ENCODE measurements around the gene FAM177B. TPM values are rescaled to one million over a fixed set of nuclear protein-coding genes. Genes with fewer than 3 reads are reported as not detected.

FAM177B gene
- total RNA-seq, 2 donors from 2014 or later: not detected

GRCh38 chr1:222712253-222713090 is 24.5 kb upstream of the FAM177B start, which contains the start of the genes AIDA and BROX:
TSS of gene AIDA (minus strand) at chr1:222712491. CDS start at chr1:222712317, 174 bp downstream.
TSS of gene BROX (plus strand) at chr1:222712564. CDS start at chr1:222715700, 3,136 bp downstream.
- H3K4me3 ChIP-seq: peak within 1 kb of the TSS; percentile 85 to 90
- no peak for TF ChIP-seq CTCF (IDR thresholded peaks at IDR 0.05)
- no peaks in the 10 kb centered on the region for H3K27me3 ChIP-seq
- no peaks in the 10 kb centered on the region for H3K9me3 ChIP-seq
- H3K27ac ChIP-seq: peak within 1 kb of the TSS; percentile 94 to 99
- H3K36me3 ChIP-seq: peaks cover 14% of the 10 kb centered on the region
- peak; percentile 93 for DNase-seq (ENCODE audit: low spot score)
- H3K4me1 ChIP-seq: peaks cover 0 to 18% of the 10 kb centered on the region in 2 donors

GRCh38 chr1:222713091-222713961 is 23.7 kb upstream of the FAM177B start:
- TF ChIP-seq CTCF (IDR thresholded peaks at IDR 0.05): no peak
- DNase-seq (ENCODE audit: low spot score): peak; percentile 96

GRCh38 chr1:222716393-222716792 is 20.6 kb upstream of the FAM177B start:
- no peak overlapping the region for H3K4me3 ChIP-seq
- no peaks in the 10 kb centered on the region for H3K4me1 ChIP-seq
- no peak for DNase-seq (ENCODE audit: low spot score)
- TF ChIP-seq CTCF (IDR thresholded peaks at IDR 0.05): no peak
- H3K9me3 ChIP-seq: no peaks in the 10 kb centered on the region
- H3K27ac ChIP-seq: no peak overlapping the region
- H3K27me3 ChIP-seq: no peaks in the 10 kb centered on the region
- peaks cover 47% of the 10 kb centered on the region for H3K36me3 ChIP-seq

More at GRCh38 chr1:222713091-222713961, 23.7 kb upstream of the FAM177B start:
- H3K27ac ChIP-seq: peak overlapping the region; percentile 94 to 99
- H3K4me1 ChIP-seq: peaks cover 0 to 18% of the 10 kb centered on the region in 2 donors
- no peaks in the 10 kb centered on the region for H3K9me3 ChIP-seq
- H3K4me3 ChIP-seq: peak overlapping the region; percentile 85 to 90
- H3K36me3 ChIP-seq: peaks cover 19% of the 10 kb centered on the region
- no peaks in the 10 kb centered on the region for H3K27me3 ChIP-seq

- H3K4me1 ChIP-seq: no peaks in the 10 kb centered on the region
- no peak for TF ChIP-seq CTCF (IDR thresholded peaks at IDR 0.05)
- peaks cover 99% of the 10 kb centered on the region for H3K36me3 ChIP-seq
Observed at GRCh38 chr1:222728746-222729145, 8.3 kb upstream of the FAM177B start.

GRCh38 chr1:222730866-222731265 is 6.1 kb upstream of the FAM177B start:
- no peak overlapping the region for H3K27ac ChIP-seq
- H3K9me3 ChIP-seq: no peaks in the 10 kb centered on the region
- no peaks in the 10 kb centered on the region for H3K27me3 ChIP-seq
- H3K4me1 ChIP-seq: no peaks in the 10 kb centered on the region
- no peak overlapping the region for H3K4me3 ChIP-seq
- TF ChIP-seq CTCF (IDR thresholded peaks at IDR 0.05): no peak
- peaks cover 97% of the 10 kb centered on the region for H3K36me3 ChIP-seq
- DNase-seq (ENCODE audit: low spot score): no peak

More at GRCh38 chr1:222728746-222729145, 8.3 kb upstream of the FAM177B start:
- Histone ChIP-seq H3K27ac (no peak overlapping the region), H3K9me3 (no peaks in the 10 kb centered on the region), H3K27me3 (no peaks in the 10 kb centered on the region), H3K4me3 (no peak overlapping the region)
- DNase-seq (ENCODE audit: low spot score): no peak
